Activated T-cell treated with anti-CD3 and anti-CD28 coated beads, Interleukin-2, amount 50 U/mL, for 72 hours (primary cell): ENCODE results near the gene ABCC1. TPM values are rescaled to one million over a fixed set of nuclear protein-coding genes. Genes with fewer than 3 reads are reported as not detected.

Experiments
- ATAC-seq, 2 donors: fragments of 150-1000 bp; cut with Tn5 transposase; replicated peaks in 1 of 2; 2 replicates each; pipeline ENCODE4 v1.10.0; 2021; ENCODE audit warnings: moderate library complexity in 2 of 2, mild to moderate bottlenecking in 1 of 2
- DNase-seq, 2 donors: peaks; one replicate each; pipeline ENCODE4 v3.0.0; 2021 to 2022; ENCODE audit warnings: mixed read lengths in 1 of 2
- H3K27ac Mint-ChIP-seq: one replicate; pipeline ENCODE4 v1.8.0; 2022; ENCODE audit warnings: mild to moderate bottlenecking, moderate library complexity, mixed read lengths
- H3K27me3 Mint-ChIP-seq: one replicate; pipeline ENCODE4 v1.8.0; 2022; ENCODE audit warnings: low read depth, mixed read lengths
- H3K36me3 Mint-ChIP-seq, 2 donors: one replicate each; pipeline ENCODE4 v1.8.0; 2022; ENCODE audit warnings: mixed read lengths in 2 of 2, mild to moderate bottlenecking in 1 of 2; ENCODE audit not compliant: insufficient read depth in 2 of 2
- H3K4me1 Mint-ChIP-seq: one replicate; pipeline ENCODE4 v1.8.0; 2022; ENCODE audit warnings: low read depth, mixed read lengths
- H3K4me3 Mint-ChIP-seq, 2 donors: one replicate each; pipeline ENCODE4 v1.8.0; 2022; ENCODE audit warnings: mild to moderate bottlenecking in 2 of 2, mixed read lengths in 2 of 2, moderate library complexity in 2 of 2
- H3K9me3 Mint-ChIP-seq, 2 donors: one replicate each; pipeline ENCODE4 v1.8.0; 2022; ENCODE audit warnings: mixed read lengths in 2 of 2
- total RNA-seq, 2 donors: library from RNA; stranded (reverse); gene quantifications; one replicate each; pipeline ENCODE4 v1.2.3, GENCODE V29; 2022

The ABCC1 gene
- total RNA-seq, 2 donors from 2014 or later: 82.3 to 90.4 TPM

- H3K27ac Mint-ChIP-seq: no peak overlapping the region
- H3K27me3 Mint-ChIP-seq: no peaks in the 10 kb centered on the region
- no peak for ATAC-seq
- no peaks in the 10 kb centered on the region for H3K4me1 Mint-ChIP-seq
- H3K9me3 Mint-ChIP-seq: no peaks in the 10 kb centered on the region
- DNase-seq: no peak
- H3K4me3 Mint-ChIP-seq: no peak overlapping the region
- peaks cover 19 to 38% of the 10 kb centered on the region in 2 donors for H3K36me3 Mint-ChIP-seq
Measured at GRCh38 chr16:16136588-16136987, 187.2 kb downstream of the ABCC1 start.

GRCh38 chr16:16137110-16137509 is 187.7 kb downstream of the ABCC1 start:
- Mint-ChIP-seq H3K9me3 (no peaks in the 10 kb centered on the region), H3K4me1 (no peaks in the 10 kb centered on the region), H3K36me3 (peaks cover 18 to 38% of the 10 kb centered on the region in 2 donors), H3K4me3 (no peak overlapping the region), H3K27ac (no peak overlapping the region), H3K27me3 (no peaks in the 10 kb centered on the region)
- ATAC-seq (no peak), DNase-seq (no peak)

GRCh38 chr16:16138034-16138635 is 188.7 kb downstream of the ABCC1 start:
- no peaks in the 10 kb centered on the region for H3K4me1 Mint-ChIP-seq
- H3K27me3 Mint-ChIP-seq: no peaks in the 10 kb centered on the region
- H3K9me3 Mint-ChIP-seq: no peaks in the 10 kb centered on the region
- ATAC-seq (no peak), DNase-seq (no peak)
- H3K27ac Mint-ChIP-seq: no peak overlapping the region
- no peak overlapping the region for H3K4me3 Mint-ChIP-seq
- H3K36me3 Mint-ChIP-seq: peaks cover 16 to 41% of the 10 kb centered on the region in 2 donors

- peaks cover 13 to 32% of the 10 kb centered on the region in 2 donors for H3K36me3 Mint-ChIP-seq
- ATAC-seq (no peak), DNase-seq (no peak)
- no peak overlapping the region for H3K4me3 Mint-ChIP-seq
- H3K27me3 Mint-ChIP-seq: no peaks in the 10 kb centered on the region
- H3K27ac Mint-ChIP-seq: no peak overlapping the region
- no peaks in the 10 kb centered on the region for H3K4me1 Mint-ChIP-seq
- H3K9me3 Mint-ChIP-seq: no peaks in the 10 kb centered on the region
Measured at GRCh38 chr16:16139061-16139460, 189.6 kb downstream of the ABCC1 start.

GRCh38 chr16:16139806-16140205 is 190.4 kb downstream of the ABCC1 start:
- DNase-seq: no peak
- Mint-ChIP-seq H3K27ac (peak overlapping the region; percentile 61), H3K4me3 (no peak overlapping the region)

GRCh38 chr16:16140537-16140936 is 191.1 kb downstream of the ABCC1 start:
- DNase-seq (no peak), ATAC-seq (no peak)
- Mint-ChIP-seq H3K4me1 (no peaks in the 10 kb centered on the region), H3K27ac (no peak overlapping the region), H3K36me3 (peaks cover 9 to 25% of the 10 kb centered on the region in 2 donors), H3K4me3 (no peak overlapping the region), H3K27me3 (no peaks in the 10 kb centered on the region), H3K9me3 (no peaks in the 10 kb centered on the region)

More at GRCh38 chr16:16139806-16140205, 190.4 kb downstream of the ABCC1 start:
- H3K9me3 Mint-ChIP-seq: no peaks in the 10 kb centered on the region
- H3K27me3 Mint-ChIP-seq: no peaks in the 10 kb centered on the region
- no peaks in the 10 kb centered on the region for H3K4me1 Mint-ChIP-seq
- ATAC-seq: no peak
- peaks cover 13 to 29% of the 10 kb centered on the region in 2 donors for H3K36me3 Mint-ChIP-seq

GRCh38 chr16:16141141-16141540 is 191.7 kb downstream of the ABCC1 start:
- Mint-ChIP-seq H3K27me3 (no peaks in the 10 kb centered on the region), H3K27ac (no peak overlapping the region), H3K4me1 (no peaks in the 10 kb centered on the region), H3K9me3 (no peaks in the 10 kb centered on the region), H3K36me3 (peaks cover 9 to 25% of the 10 kb centered on the region in 2 donors), H3K4me3 (no peak overlapping the region)
- peak in 1 of 2 donors; percentile 8 for ATAC-seq
- DNase-seq: no peak

GRCh38 chr16:16141784-16142396 is 192.5 kb downstream of the ABCC1 start:
- no peak for DNase-seq
- no peak overlapping the region for H3K4me3 Mint-ChIP-seq
- peaks cover 9 to 23% of the 10 kb centered on the region in 2 donors for H3K36me3 Mint-ChIP-seq
- H3K4me1 Mint-ChIP-seq: no peaks in the 10 kb centered on the region
- no peaks in the 10 kb centered on the region for H3K9me3 Mint-ChIP-seq
- no peak overlapping the region for H3K27ac Mint-ChIP-seq
- no peak for ATAC-seq
- no peaks in the 10 kb centered on the region for H3K27me3 Mint-ChIP-seq

GRCh38 chr16:16143038-16143763 is 193.8 kb downstream of the ABCC1 start:
- no peak overlapping the region for H3K27ac Mint-ChIP-seq
- no peaks in the 10 kb centered on the region for H3K4me1 Mint-ChIP-seq
- DNase-seq (peak in 1 of 2 donors; percentile 10), ATAC-seq (no peak)
- H3K9me3 Mint-ChIP-seq: no peaks in the 10 kb centered on the region
- peaks cover 6 to 20% of the 10 kb centered on the region in 2 donors for H3K36me3 Mint-ChIP-seq
- H3K27me3 Mint-ChIP-seq: no peaks in the 10 kb centered on the region
- no peak overlapping the region for H3K4me3 Mint-ChIP-seq

GRCh38 chr16:16143931-16144330 is 194.5 kb downstream of the ABCC1 start:
- DNase-seq (no peak), ATAC-seq (no peak)
- H3K27ac Mint-ChIP-seq: no peak overlapping the region
- H3K27me3 Mint-ChIP-seq: no peaks in the 10 kb centered on the region
- no peak overlapping the region for H3K4me3 Mint-ChIP-seq
- H3K36me3 Mint-ChIP-seq: peaks cover 4 to 15% of the 10 kb centered on the region in 2 donors
- H3K9me3 Mint-ChIP-seq: no peaks in the 10 kb centered on the region
- H3K4me1 Mint-ChIP-seq: no peaks in the 10 kb centered on the region

GRCh38 chr16:16144416-16144815 is 195.0 kb downstream of the ABCC1 start:
- Mint-ChIP-seq H3K9me3 (no peaks in the 10 kb centered on the region), H3K36me3 (peaks cover 3 to 14% of the 10 kb centered on the region in 2 donors), H3K27me3 (no peaks in the 10 kb centered on the region), H3K4me3 (no peak overlapping the region), H3K4me1 (no peaks in the 10 kb centered on the region), H3K27ac (no peak overlapping the region)
- ATAC-seq: no peak
- no peak for DNase-seq

GRCh38 chr16:16145286-16145685 is 195.9 kb downstream of the ABCC1 start:
- no peak for ATAC-seq
- no peak overlapping the region for H3K4me3 Mint-ChIP-seq
- DNase-seq: no peak
- H3K36me3 Mint-ChIP-seq: peaks cover 1 to 10% of the 10 kb centered on the region in 2 donors
- H3K9me3 Mint-ChIP-seq: no peaks in the 10 kb centered on the region
- no peak overlapping the region for H3K27ac Mint-ChIP-seq
- H3K4me1 Mint-ChIP-seq: no peaks in the 10 kb centered on the region
- H3K27me3 Mint-ChIP-seq: no peaks in the 10 kb centered on the region
